Umbilical cord (tissue), 2 donors: Measurements from ENCODE around the gene USP5. TPM values are rescaled to one million over a fixed set of nuclear protein-coding genes. Genes with fewer than 3 reads are reported as not detected.
"Not testable (repeated sequence)": the region's sequence is repeated elsewhere in the genome, so short reads cannot be mapped to it uniquely, and the experiment has no call there.

Experiments
- DNase-seq: peaks from one replicate; pipeline ENCODE4 v3.0.0-alpha.2; 2015; ENCODE audit warnings: low spot score
- total RNA-seq: library from RNA; depleted of rRNA; stranded (reverse); fragments of >200 nt; gene quantifications from one replicate; pipeline ENCODE4 v1.2.3, GENCODE V29; 2014; ENCODE audit warnings: low replicate concordance; ENCODE audit not compliant: insufficient read depth

USP5 gene
- total RNA-seq, 1 donor from 2014 or later = 50.6 TPM

- no peak for DNase-seq
Observed at GRCh38 chr12:6887460-6887859, 35.5 kb downstream of the USP5 start.

GRCh38 chr12:6888360-6888759 is 36.4 kb downstream of the USP5 start:
- no peak for DNase-seq

- not testable (repeated sequence) for DNase-seq
Observed at GRCh38 chr12:6888794-6889193, 36.8 kb downstream of the USP5 start.

GRCh38 chr12:6889775-6890573 is 38.0 kb downstream of the USP5 start:
- DNase-seq = not testable (repeated sequence)

GRCh38 chr12:6890789-6891645 is 39.1 kb downstream of the USP5 start:
- DNase-seq = peak; percentile 98

- no peak for DNase-seq
Observed at GRCh38 chr12:6891646-6892001, 39.7 kb downstream of the USP5 start.

DNA sequence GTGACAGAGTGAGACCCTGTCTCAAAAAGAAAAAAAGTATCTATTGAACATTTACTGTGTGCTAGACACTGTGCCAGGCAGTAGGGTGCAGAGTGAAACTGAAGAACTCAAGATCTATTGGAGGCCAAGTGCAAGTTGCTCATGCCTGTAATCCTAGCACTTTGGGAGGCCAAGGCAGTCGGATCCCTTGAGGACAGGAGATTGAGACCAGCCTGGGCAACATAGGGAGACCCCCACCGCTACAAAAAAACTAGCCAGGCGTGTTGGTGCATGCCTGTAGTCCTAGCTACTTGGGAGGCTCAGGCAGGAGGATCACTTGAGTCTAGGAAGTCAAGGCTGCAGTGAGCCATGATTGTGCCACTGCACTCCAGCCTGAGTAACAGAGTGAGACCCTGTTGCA is 40.7 kb downstream of the USP5 start:
- DNase-seq = not testable (repeated sequence)

DNA sequence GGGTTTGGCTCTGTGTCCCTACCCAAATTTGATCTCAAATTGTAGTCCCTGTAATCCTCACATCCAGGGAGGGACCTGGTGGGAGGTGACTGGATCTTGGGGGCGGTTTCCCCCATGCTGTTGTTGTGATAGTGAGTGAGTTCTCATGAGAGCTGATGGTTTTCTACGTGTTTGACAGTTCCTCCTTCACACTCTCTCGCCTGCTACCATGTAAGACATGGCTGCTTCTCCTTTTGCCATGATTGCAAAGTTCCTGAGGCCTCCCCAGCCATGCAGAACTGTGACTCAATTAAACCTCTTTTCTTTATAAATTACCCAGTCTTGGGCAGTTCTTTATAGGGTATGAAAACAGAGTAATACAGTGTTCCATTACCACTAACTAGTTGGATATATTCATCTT is 42.4 kb downstream of the USP5 start:
- no peak for DNase-seq

DNA sequence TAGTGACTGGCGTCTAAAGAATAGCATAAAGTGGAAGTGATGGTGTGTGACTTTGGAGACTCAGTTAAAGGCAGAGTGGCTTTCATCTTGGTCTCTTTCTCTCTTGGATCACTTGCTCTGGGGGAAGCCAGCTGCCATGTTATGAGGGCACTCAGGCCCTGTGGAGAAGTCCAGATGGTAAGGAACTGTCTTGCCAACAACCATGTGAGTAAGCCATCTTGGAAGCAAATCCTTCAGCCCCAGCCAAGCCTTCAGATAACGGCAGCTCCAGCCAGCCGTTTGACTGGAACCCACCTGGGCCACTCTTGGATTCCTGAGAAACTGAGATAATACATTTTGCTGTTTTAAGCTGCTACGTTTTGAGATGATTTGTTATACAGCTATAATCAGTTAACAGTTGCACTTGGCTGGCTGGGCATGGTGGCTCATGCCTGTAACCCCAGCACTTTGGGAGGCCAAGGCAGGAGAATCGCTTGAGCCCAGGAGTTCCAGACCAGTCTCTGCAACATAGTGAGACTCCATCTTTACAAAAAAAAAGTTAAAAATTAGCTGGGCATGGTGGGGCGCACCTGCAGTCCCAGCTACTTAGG is 45.0 kb downstream of the USP5 start:
- DNase-seq = no peak

- DNase-seq = no peak
Observed at GRCh38 chr12:6899427-6899826, 47.5 kb downstream of the USP5 start.

GRCh38 chr12:6899837-6900519 is 48.0 kb downstream of the USP5 start:
- DNase-seq = peak; percentile 69

- no peak for DNase-seq
Observed at GRCh38 chr12:6902448-6902847, 50.5 kb downstream of the USP5 start.

GRCh38 chr12:6903722-6904121 is 51.8 kb downstream of the USP5 start:
- no peak for DNase-seq

GRCh38 chr12:6904280-6905276 is 52.6 kb downstream of the USP5 start, which contains the start of gene LRRC23:
TSS of gene LRRC23 (plus strand) at chr12:6904822. CDS start at chr12:6905634, 812 bp downstream.
- DNase-seq = peak; percentile 99

DNA sequence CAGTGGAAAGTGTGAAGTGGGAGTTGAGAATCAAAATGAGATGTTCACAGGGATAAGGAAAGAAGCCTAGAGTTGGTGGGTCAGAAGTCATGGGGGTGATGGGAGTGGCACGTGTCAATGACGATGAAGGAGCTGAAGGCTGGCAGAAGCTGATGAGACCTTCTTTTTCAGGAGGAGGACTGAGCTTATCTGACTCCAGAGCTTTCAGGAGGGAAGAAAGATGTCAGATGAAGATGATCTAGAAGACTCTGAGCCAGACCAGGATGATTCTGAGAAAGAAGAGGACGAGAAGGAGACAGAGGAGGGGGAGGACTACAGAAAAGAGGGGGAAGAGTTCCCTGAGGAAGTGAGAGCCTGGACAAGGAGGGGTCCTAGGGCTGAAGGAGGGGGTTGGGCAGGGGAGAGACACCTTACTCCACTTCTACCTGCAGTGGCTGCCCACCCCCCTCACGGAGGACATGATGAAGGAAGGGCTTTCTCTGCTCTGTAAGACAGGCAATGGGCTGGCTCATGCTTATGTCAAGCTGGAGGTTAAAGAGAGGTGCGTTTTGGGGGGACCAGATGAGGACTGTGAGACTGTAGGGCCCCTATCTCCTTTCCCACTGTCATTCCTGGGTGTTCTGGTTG is 53.6 kb downstream of the USP5 start:
- DNase-seq = no peak

GRCh38 chr12:6908141-6908540 is 56.2 kb downstream of the USP5 start:
- DNase-seq = not testable (repeated sequence)

GRCh38 chr12:6909421-6910145 is 57.6 kb downstream of the USP5 start:
- DNase-seq = no peak

DNA sequence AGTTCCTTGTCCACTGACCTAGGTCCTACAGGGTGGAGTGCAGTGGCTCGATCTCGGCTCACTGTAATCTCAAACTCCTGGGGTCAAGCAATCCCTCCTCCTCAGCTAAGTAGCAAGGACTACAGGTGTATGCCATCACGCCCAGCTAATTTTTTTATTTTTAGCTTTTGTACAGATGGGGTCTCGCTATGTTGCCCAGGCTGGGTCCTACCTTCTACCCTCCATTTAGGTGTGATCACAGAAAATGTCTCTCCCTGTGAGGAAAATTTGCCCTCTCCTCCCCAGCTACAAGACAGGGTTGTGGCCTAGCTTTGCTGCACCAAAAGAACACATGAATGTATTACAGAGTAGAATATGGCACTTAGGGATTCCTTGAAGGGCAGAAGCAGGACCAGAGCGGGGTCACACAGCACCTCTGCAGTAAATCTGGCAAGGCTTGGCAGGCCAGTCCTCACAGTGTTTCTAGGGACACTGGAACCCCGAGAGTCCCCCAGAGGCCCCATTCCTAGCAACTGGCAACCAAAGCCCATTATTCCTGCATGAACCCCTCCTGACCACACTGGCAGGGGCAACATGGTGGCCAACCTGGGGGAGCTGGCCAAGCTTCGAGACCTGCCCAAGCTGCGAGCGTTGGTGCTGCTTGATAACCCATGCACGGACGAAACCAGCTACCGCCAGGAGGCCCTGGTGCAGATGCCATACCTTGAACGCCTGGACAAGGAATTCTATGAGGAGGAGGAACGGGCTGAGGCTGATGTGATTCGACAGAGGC is 60.4 kb downstream of the USP5 start:
- no peak for DNase-seq
